NCI-H2171 treated with DMSO at 0.1 percent for 48 hours (cell line): Measurements from ENCODE around the gene IL5RA.
A peak's percentile ranks its signal among the peaks of the same experiment; 100 is the strongest.

Experiments
- DNase-seq: peaks from one replicate; lab custom pipeline; 2025; lab: John Stamatoyannopoulos, UW

Gene IL5RA

GRCh38 chr3:3110299-3110630 is at the start of gene IL5RA:
Gene IL5RA (minus strand): TSS chr3:3110374. CDS start chr3:3104984, 5,390 bp downstream.
- DNase-seq, result no peak

GRCh38 chr3:3157484-3157883 is 47.3 kb upstream of the IL5RA start:
- no peak for DNase-seq

GRCh38 chr3:3154879-3155610 is 44.9 kb upstream of the IL5RA start:
- no peak for DNase-seq

GRCh38 chr3:3151513-3151912 is 41.3 kb upstream of the IL5RA start:
- no peak for DNase-seq

GRCh38 chr3:3149560-3149959 is 39.4 kb upstream of the IL5RA start:
- no peak for DNase-seq

GRCh38 chr3:3145831-3146230 is 35.7 kb upstream of the IL5RA start:
- no peak for DNase-seq

- DNase-seq, result no peak
Observed at GRCh38 chr3:3141939-3142338, 31.8 kb upstream of the IL5RA start.

- DNase-seq, result no peak
Observed at GRCh38 chr3:3137526-3137925, 27.4 kb upstream of the IL5RA start.

GRCh38 chr3:3134750-3135448 is 24.7 kb upstream of the IL5RA start:
- no peak for DNase-seq

GRCh38 chr3:3133500-3133899 is 23.3 kb upstream of the IL5RA start:
- no peak for DNase-seq

- no peak for DNase-seq
Observed at GRCh38 chr3:3129579-3129978, 19.4 kb upstream of the IL5RA start.

GRCh38 chr3:3127432-3128010 is 17.3 kb upstream of the IL5RA start:
- DNase-seq, result peak; percentile 8

- DNase-seq, result peak; percentile 75
Observed at GRCh38 chr3:3126477-3127431, 16.6 kb upstream of the IL5RA start, which contains the start of gene TRNT1. Gene TRNT1 (plus strand): TSS chr3:3126940. CDS start chr3:3129041, 2,101 bp downstream.

- DNase-seq, result no peak
Observed at GRCh38 chr3:3125977-3126376, 15.8 kb upstream of the IL5RA start.

GRCh38 chr3:3119393-3119851 is 9.2 kb upstream of the IL5RA start:
- no peak for DNase-seq

GRCh38 chr3:3117651-3118050 is 7.5 kb upstream of the IL5RA start:
- no peak for DNase-seq

GRCh38 chr3:3113042-3113709 is 3.0 kb upstream of the IL5RA start:
- DNase-seq, result no peak

GRCh38 chr3:3110749-3111361 is 681 bp upstream of the IL5RA start:
- DNase-seq, result no peak

- no peak for DNase-seq
Observed at GRCh38 chr3:3109407-3110298, 521 bp downstream of the IL5RA start.

- DNase-seq, result no peak
Observed at GRCh38 chr3:3107858-3108257, 2.3 kb downstream of the IL5RA start.
